Hippocampal formation (tissue), 2 donors: ENCODE measurements around the gene ACTC1.

Experiments
- DNase-seq, 2 donors: peaks; one replicate each; lab custom pipeline; 2025; lab: John Stamatoyannopoulos, UW

ACTC1 gene

GRCh38 chr15:34799149-34800101 lies 4.1 kb upstream of the ACTC1 start:
- DNase-seq = no peak

DNA sequence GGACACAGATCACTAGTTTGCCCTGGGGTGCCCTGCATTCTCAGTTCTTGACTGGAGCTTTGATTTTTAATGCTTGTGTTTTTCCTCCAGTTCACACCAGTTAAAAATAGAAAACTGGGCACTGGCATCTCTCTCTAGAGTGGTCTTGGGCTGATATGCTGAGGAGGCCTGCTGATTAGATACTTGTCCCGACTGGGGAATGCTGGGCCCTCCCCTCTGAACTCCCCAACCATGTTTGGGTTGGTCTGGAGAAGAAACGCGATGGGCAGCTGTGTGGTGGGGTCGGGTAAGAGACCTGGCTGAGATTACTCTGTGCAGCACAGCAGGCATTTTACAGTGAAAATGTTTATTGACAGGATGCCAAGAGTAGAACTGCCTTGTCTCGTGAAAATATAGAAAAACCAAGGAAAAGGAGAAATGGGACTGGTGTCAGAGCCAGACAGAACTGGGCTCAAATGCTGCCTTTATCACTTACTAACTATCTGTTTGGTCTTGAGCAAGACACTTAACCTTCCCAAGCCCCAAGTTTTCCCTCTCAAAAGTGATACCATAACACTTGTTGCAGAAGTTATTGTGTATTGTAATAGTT lies 1.6 kb upstream of the ACTC1 start:
- DNase-seq = no peak

DNA sequence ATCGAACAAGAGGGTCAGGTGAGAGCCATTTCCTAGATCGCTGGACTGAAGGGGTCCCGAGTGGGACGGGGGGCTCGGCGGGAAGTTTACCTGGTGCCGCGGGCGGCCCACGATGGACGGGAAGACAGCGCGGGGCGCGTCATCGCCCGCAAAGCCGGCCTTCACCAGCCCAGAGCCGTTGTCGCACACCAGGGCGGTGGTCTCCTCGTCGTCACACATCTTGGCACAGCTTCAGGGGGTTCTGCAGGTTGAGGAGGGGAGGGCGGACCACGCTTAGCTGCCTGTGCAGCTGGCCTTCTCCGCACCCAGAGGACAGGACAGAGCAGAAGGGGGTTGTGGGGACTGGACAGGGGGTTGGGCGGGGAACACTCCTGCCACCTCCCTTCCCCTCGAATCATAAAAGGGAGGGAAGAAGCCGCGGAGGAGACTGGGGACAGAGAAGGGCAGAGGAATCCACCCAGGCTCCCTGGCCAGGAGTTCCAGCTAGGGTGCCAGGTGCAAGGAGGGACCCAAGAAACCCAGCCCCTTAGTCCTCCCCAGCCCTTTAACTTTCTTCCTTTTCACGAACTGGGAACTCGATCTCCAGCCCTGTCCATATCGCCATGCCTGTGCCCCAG lies 651 bp downstream of the ACTC1 start:
- no peak for DNase-seq

GRCh38 chr15:34793901-34794300 lies 1.4 kb downstream of the ACTC1 start:
- DNase-seq = no peak

DNA sequence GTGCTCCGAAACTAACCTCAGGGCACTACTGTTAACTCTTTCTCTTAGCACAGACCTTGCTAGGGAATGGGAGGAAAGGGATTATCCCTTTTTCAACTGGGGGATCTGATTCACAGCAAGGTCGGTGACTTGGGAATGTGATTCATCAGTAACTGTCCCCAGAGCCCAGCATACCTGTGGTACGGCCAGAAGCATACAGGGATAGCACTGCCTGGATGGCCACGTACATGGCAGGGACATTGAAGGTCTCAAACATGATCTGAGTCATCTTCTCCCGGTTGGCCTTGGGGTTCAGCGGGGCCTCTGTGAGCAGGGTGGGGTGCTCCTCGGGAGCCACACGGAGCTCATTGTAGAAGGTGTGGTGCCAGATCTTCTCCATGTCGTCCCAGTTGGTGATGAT lies 2.3 kb downstream of the ACTC1 start:
- DNase-seq = no peak

- no peak for DNase-seq
These were observed 3.6 kb downstream of the ACTC1 start for GRCh38 chr15:34791701-34792100.

DNA sequence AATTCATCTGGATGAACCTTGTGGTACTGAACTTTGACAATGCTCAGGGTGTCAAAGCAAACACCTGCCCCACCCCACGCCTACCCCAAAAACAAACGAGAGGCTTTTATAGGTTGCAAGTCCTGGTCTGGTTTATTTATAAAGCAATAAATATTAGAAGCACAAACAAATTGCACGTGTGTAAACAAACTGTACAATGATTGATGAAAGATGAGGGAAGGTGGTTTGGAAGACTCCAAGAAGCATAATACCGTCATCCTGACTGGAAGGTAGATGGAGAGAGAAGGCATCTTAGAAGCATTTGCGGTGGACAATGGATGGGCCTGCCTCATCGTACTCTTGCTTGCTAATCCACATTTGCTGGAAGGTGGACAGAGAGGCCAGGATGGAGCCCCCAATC lies 5.2 kb downstream of the ACTC1 start:
- no peak for DNase-seq

DNA sequence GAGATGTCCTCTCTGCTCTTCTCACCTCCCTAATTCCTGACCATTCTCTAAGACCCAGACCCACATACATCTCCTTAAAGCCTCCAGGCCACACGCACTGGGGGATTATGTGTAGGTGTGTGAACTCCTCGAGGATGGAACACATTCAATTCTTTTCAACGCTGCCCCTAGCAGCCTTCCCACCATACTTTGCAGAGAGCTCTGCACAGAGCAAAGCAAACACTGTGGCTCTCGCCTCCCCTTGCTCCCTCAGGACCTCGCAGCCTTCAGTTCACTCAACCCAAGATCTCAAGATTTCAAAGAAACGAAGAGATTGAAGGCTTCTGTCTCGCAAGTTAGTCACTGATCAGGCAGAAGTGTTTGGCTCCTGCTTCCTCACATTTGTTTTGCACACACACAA lies 6.0 kb downstream of the ACTC1 start:
- DNase-seq = no peak

GRCh38 chr15:34786206-34786605 lies 9.1 kb downstream of the ACTC1 start:
- no peak for DNase-seq

DNA sequence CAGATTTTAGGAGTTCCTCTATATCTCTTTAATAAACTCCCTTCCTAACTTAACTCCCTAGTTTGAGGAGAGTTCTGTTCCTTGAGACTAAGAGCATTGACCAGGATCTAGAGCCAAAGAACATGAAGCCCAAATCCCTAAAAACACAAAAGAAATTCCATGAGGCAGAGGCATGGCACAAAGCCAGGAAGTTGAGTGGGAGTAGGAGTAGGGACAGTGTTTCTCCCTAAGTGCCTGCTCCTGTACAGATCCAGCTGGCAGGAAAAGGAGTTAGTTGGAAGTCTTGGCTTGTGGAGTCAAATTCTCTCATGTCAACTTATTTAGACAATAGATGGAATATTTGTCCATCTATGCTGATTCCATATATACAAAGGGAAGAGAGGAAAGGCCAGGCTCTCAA lies 11.4 kb downstream of the ACTC1 start:
- no peak for DNase-seq

DNA sequence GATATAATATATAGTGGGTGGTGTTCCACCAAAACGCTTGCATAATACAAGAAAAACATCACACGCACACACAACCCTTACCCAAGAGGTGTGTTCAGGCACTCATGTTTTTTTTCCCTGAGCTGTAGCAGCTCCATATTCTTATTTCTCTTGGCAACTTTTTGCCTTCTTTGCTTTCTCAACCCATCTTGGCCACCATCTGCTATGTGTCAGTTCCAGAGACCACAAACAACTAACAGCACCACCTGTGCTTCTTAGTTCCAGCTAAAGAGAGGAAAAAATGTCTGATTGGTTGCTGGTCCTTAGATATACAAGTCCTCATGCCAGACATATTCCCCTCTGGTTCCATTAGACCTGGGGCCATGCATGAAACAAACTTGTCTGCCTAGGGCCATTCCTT lies 11.9 kb downstream of the ACTC1 start:
- DNase-seq = no peak

DNA sequence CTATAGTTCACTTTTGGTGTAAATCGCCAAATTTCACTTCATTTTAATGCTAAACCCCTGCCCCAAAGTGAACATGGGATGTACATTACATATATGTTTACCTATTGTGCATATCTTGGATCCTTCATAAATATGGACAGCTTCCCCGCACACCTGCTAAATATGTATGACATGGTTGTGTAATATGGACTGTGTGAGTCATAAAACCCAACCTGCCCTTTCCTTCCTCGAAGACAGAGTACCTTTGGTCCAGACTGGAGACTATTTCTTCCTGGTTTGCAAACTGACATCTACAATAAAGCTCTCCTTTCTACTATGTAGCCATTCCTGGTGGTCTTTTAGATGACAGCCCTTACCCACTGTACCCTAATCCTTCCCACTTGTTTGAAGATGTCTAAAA lies 12.4 kb downstream of the ACTC1 start:
- no peak for DNase-seq

GRCh38 chr15:34780725-34781124 lies 14.6 kb downstream of the ACTC1 start:
- no peak for DNase-seq

GRCh38 chr15:34776606-34777105 lies 18.7 kb downstream of the ACTC1 start:
- no peak for DNase-seq

DNA sequence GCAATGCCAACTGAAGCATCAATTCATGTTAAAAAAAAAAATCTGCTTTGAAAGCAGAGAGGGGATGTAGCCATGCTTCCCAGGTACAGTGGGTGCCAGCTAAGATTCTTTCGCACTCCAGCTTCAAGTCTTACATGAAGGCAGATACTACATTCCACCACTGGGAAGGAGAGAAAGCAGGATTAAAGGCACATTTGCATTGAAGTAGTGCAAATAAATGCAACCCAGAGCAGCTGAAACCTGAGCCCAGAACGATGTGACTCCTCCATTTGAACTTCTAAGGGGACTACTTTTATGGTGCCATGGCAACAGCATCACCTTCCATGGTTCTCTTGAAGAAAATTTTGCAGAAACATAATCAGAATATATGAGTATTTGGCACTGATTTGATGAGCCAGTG lies 21.4 kb downstream of the ACTC1 start:
- DNase-seq = no peak

GRCh38 chr15:34773013-34773412 lies 22.3 kb downstream of the ACTC1 start:
- DNase-seq = no peak

- DNase-seq = no peak
These were observed 23.0 kb downstream of the ACTC1 start for GRCh38 chr15:34772312-34772711.

GRCh38 chr15:34769711-34770110 lies 25.6 kb downstream of the ACTC1 start:
- no peak for DNase-seq

- DNase-seq = no peak
These were observed 26.8 kb downstream of the ACTC1 start for GRCh38 chr15:34768530-34768929.

- DNase-seq = no peak
These were observed 29.6 kb downstream of the ACTC1 start for GRCh38 chr15:34765741-34766140.

DNA sequence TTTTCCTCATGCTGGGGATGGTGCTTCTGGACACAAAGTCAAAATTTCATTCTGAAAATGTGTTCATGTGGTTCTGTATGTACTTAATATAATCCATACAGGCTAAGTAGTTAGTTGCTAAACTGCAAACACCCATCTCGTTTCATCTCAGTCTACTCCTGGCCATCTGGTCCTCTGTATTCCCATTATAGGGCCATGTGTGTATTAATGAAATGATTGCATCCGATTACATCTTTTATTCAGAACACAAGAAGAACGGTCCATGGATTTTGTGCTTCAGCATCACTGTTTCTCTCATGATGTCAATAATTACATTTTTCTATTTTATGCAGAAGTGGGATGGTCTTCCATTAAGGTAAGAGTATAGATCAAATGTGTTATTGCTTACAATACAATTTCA lies 34.4 kb downstream of the ACTC1 start:
- no peak for DNase-seq

GRCh38 chr15:34759992-34760391 lies 35.4 kb downstream of the ACTC1 start:
- no peak for DNase-seq

DNA sequence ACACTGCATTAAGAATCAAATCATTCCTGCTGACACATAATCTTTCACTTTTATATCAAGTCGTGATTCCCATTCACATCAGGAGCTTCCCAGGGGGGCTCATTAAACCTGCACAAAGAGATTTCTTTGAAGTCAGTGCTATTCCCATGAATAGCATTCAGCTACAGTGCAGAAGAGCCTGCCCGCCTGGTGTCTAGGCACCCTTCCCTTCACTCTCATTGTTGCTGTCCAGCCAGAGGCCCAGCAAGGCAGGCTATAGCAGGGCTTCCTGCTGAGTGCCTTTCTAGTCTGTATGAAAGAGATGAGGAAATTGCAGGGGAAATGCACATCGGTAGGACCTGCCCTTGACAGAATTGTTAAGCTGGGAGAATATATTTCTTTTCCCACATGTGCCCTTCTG lies 36.0 kb downstream of the ACTC1 start:
- no peak for DNase-seq
